NCI-H1417 treated with DMSO at 0.1 percent for 48 hours (cell line): ENCODE data around the gene HIVEP3.

Experiments
- DNase-seq: peaks from one replicate; lab custom pipeline; 2025; lab: John Stamatoyannopoulos, UW

Gene HIVEP3

GRCh38 chr1:41631154-41631553, 287.6 kb downstream of the HIVEP3 start:
- DNase-seq = no peak

GRCh38 chr1:41629571-41629970, 289.2 kb downstream of the HIVEP3 start:
- no peak for DNase-seq

- DNase-seq = no peak
Measured at GRCh38 chr1:41629141-41629540, 289.6 kb downstream of the HIVEP3 start.

- no peak for DNase-seq
Measured at GRCh38 chr1:41627491-41628280, 291.0 kb downstream of the HIVEP3 start.

GRCh38 chr1:41626616-41627375, 291.9 kb downstream of the HIVEP3 start:
- no peak for DNase-seq

GRCh38 chr1:41626146-41626545, 292.6 kb downstream of the HIVEP3 start:
- DNase-seq = no peak

GRCh38 chr1:41623736-41624135, 295.0 kb downstream of the HIVEP3 start:
- DNase-seq = no peak

GRCh38 chr1:41622859-41623732, 295.6 kb downstream of the HIVEP3 start:
- DNase-seq = no peak

GRCh38 chr1:41622402-41622801, 296.3 kb downstream of the HIVEP3 start:
- no peak for DNase-seq

GRCh38 chr1:41621791-41622190, 296.9 kb downstream of the HIVEP3 start:
- DNase-seq = no peak

GRCh38 chr1:41621256-41621655, 297.5 kb downstream of the HIVEP3 start:
- DNase-seq = no peak

- no peak for DNase-seq
Measured at GRCh38 chr1:41620365-41621169, 298.2 kb downstream of the HIVEP3 start.

- no peak for DNase-seq
Measured at GRCh38 chr1:41619511-41620364, 299.0 kb downstream of the HIVEP3 start.

- no peak for DNase-seq
Measured at GRCh38 chr1:41618871-41619270, 299.9 kb downstream of the HIVEP3 start.

- no peak for DNase-seq
Measured at GRCh38 chr1:41618066-41618825, 300.5 kb downstream of the HIVEP3 start.

- DNase-seq = no peak
Measured at GRCh38 chr1:41617336-41617735, 301.4 kb downstream of the HIVEP3 start.

- no peak for DNase-seq
Measured at GRCh38 chr1:41616563-41616962, 302.2 kb downstream of the HIVEP3 start.

GRCh38 chr1:41615981-41616380, 302.7 kb downstream of the HIVEP3 start:
- no peak for DNase-seq

- no peak for DNase-seq
Measured at GRCh38 chr1:41615316-41615715, 303.4 kb downstream of the HIVEP3 start.

- DNase-seq = no peak
Measured at GRCh38 chr1:41614818-41615217, 303.9 kb downstream of the HIVEP3 start.
